IMR-90 (cell line): Measurements from ENCODE around the gene SYPL1. TPM values are rescaled to one million over a fixed set of nuclear protein-coding genes. Genes with fewer than 3 reads are reported as not detected.

Experiments
- ATAC-seq: fragments of 200-7000 bp; cut with Tn5 transposase; 2 replicates; pipeline ENCODE4 v1.9.1; 2020; ENCODE audit warnings: low read depth, mild to moderate bottlenecking, moderate library complexity
- BruUV-seq: library from RNA; stranded (reverse); fragments of 400-500 nt; replicated peaks from 2 replicates; lab custom pipeline; 2021; lab: Mats Ljungman, UMichigan
- CTCF ChIA-PET: fragments of 300-600 bp; formaldehyde crosslinking; extraction: SDS; loops from one replicate; lab custom pipeline; 2021; ENCODE audit warnings: antibody characterized with exemption; lab: Yijun Ruan, JAX
- POLR2A ChIA-PET: fragments of 300-600 bp; sonication (Branson Sonifier 250); formaldehyde crosslinking; loops from one replicate; lab custom pipeline; 2022; ENCODE audit warnings: antibody characterized with exemption; ENCODE audit not compliant: unreplicated experiment; lab: Charles Lee
- DNase-seq: peaks from one replicate; pipeline ENCODE4 v3.0.0; 2013
- H2AFZ ChIP-seq: replicated peaks from 2 replicates; pipeline ENCODE3; 2013; ENCODE audit warnings: low read length, mild to moderate bottlenecking; ENCODE audit not compliant: poor library complexity
- H2AK5ac ChIP-seq: 2 replicates; pipeline ENCODE4 v1.6.1; 2013; ENCODE audit warnings: low read depth, low read length, inconsistent platforms
- H2AK9ac ChIP-seq: replicated peaks from 2 replicates; pipeline ENCODE3; 2013; ENCODE audit warnings: mild to moderate bottlenecking, low read depth, low read length, moderate library complexity; ENCODE audit not compliant: poor library complexity
- H2BK120ac ChIP-seq: 2 replicates; pipeline ENCODE4 v1.6.1; 2013; ENCODE audit warnings: low read depth, low read length, inconsistent platforms
- H2BK15ac ChIP-seq: 3 replicates; pipeline ENCODE4 v1.6.1; 2013; ENCODE audit warnings: low read depth, low read length, inconsistent platforms
- H2BK20ac ChIP-seq: 2 replicates; pipeline ENCODE4 v1.6.1; 2013; ENCODE audit warnings: low read depth, mild to moderate bottlenecking, inconsistent platforms, low read length, moderate library complexity
- H2BK5ac ChIP-seq: 2 replicates; pipeline ENCODE4 v1.6.1; 2013; ENCODE audit warnings: mild to moderate bottlenecking, low read depth, low read length, inconsistent platforms; ENCODE audit not compliant: poor library complexity, severe bottlenecking
- H3K14ac ChIP-seq: replicated peaks from 2 replicates; pipeline ENCODE4 v1.6.1; 2013; ENCODE audit warnings: low read depth, low read length, inconsistent platforms
- H3K18ac ChIP-seq: 2 replicates; pipeline ENCODE4 v1.6.1; 2013; ENCODE audit warnings: low read depth, low read length, control low read depth
- H3K23ac ChIP-seq: 2 replicates; pipeline ENCODE4 v1.6.1; 2013; ENCODE audit warnings: low read depth, low read length, inconsistent platforms
- H3K27ac ChIP-seq: 2 replicates; pipeline ENCODE4 v1.5.1; 2013; ENCODE audit warnings: mild to moderate bottlenecking, control low read depth, low read length; ENCODE audit not compliant: insufficient read depth
- H3K27me3 ChIP-seq: 2 replicates; pipeline ENCODE4 v1.6.1; 2013; ENCODE audit warnings: low read length; ENCODE audit not compliant: control insufficient read depth, insufficient read depth
- H3K36me3 ChIP-seq: 2 replicates; pipeline ENCODE4 v1.6.1; 2013; ENCODE audit warnings: low read length, mixed read lengths; ENCODE audit not compliant: control insufficient read depth, insufficient read depth
- H3K4ac ChIP-seq: 2 replicates; pipeline ENCODE4 v1.6.1; 2013; ENCODE audit warnings: low read depth, low read length, inconsistent platforms
- H3K4me1 ChIP-seq: 2 replicates; pipeline ENCODE4 v1.6.1; 2013; ENCODE audit warnings: low read length, mixed read lengths; ENCODE audit not compliant: control insufficient read depth, insufficient read depth
- H3K4me2 ChIP-seq: 2 replicates; pipeline ENCODE4 v1.6.1; 2013; ENCODE audit warnings: low read depth, mild to moderate bottlenecking, control low read depth, low read length, moderate library complexity
- H3K4me3 ChIP-seq: 2 replicates; pipeline ENCODE4 v1.5.1; 2013; ENCODE audit warnings: low read depth, mild to moderate bottlenecking, control low read depth, low read length, moderate library complexity; ENCODE audit not compliant: insufficient read depth
- H3K56ac ChIP-seq: 2 replicates; pipeline ENCODE4 v1.6.1; 2013; ENCODE audit warnings: low read length, inconsistent platforms; ENCODE audit not compliant: insufficient read depth; ENCODE audit errors: extremely low read depth
- H3K79me1 ChIP-seq, 2 experiments: 2 replicates each; pipeline ENCODE4 v1.6.1; 2013; ENCODE audit warnings: low read length in 2 of 2, inconsistent platforms in 1 of 2, low read depth in 1 of 2
- H3K9ac ChIP-seq: 2 replicates; pipeline ENCODE4 v1.6.1; 2013; ENCODE audit warnings: low read depth, low read length, control low read depth
- H3K9me1 ChIP-seq: 2 replicates; pipeline ENCODE4 v1.6.1; 2013; ENCODE audit warnings: low read length, inconsistent platforms; ENCODE audit not compliant: insufficient read depth
- H3K9me3 ChIP-seq: 2 replicates; pipeline ENCODE4 v1.6.1; 2013; ENCODE audit warnings: low read length; ENCODE audit not compliant: control insufficient read depth, insufficient read depth
- H4K20me1 ChIP-seq: 2 replicates; pipeline ENCODE4 v1.6.1; 2013; ENCODE audit warnings: low read length, inconsistent platforms; ENCODE audit not compliant: insufficient read depth
- H4K5ac ChIP-seq: 2 replicates; pipeline ENCODE4 v1.6.1; 2013; ENCODE audit warnings: mild to moderate bottlenecking, low read depth, low read length, control low read depth
- H4K8ac ChIP-seq, 2 experiments: 2 replicates each; pipeline ENCODE4 v1.6.1; 2013; ENCODE audit warnings: low read depth in 2 of 2, low read length in 2 of 2, control low read depth in 1 of 2, inconsistent platforms in 1 of 2
- H4K91ac ChIP-seq: 2 replicates; pipeline ENCODE4 v1.6.1; 2013; ENCODE audit warnings: low read depth, low read length, inconsistent platforms; ENCODE audit not compliant: insufficient read depth
- BHLHE40 ChIP-seq: fragments of 150-350 bp; IDR thresholded peaks from 2 replicates; pipeline ENCODE4 v1.6.1; 2016; ENCODE audit warnings: mild to moderate bottlenecking, low read depth, low read length
- CEBPB ChIP-seq: IDR thresholded peaks from 2 replicates; pipeline ENCODE4 v1.6.1; 2012; ENCODE audit warnings: low read depth, low read length, improper control_type of control experiment
- CTCF ChIP-seq: conservative IDR thresholded peaks from 2 replicates; pipeline ENCODE4 v1.5.1; 2012; ENCODE audit warnings: mild to moderate bottlenecking, low read depth, low read length, improper control_type of control experiment
- MAFK ChIP-seq: IDR thresholded peaks from 2 replicates; pipeline ENCODE4 v1.6.1; 2012; ENCODE audit warnings: low read depth, low read length, improper control_type of control experiment
- MAZ ChIP-seq: IDR thresholded peaks from 2 replicates; pipeline ENCODE4 v1.6.1; 2012; ENCODE audit warnings: low read depth, mild to moderate bottlenecking, low read length, improper control_type of control experiment, moderate library complexity, borderline replicate concordance
- NFE2L2 ChIP-seq: fragments of 150-350 bp; IDR thresholded peaks from 2 replicates; pipeline ENCODE4 v1.6.1; 2016; ENCODE audit warnings: low read depth, mild to moderate bottlenecking, low read length
- RAD21 ChIP-seq: IDR thresholded peaks from 2 replicates; pipeline ENCODE4 v1.6.1; 2012; ENCODE audit warnings: low read length, improper control_type of control experiment
- RFX5 ChIP-seq: IDR thresholded peaks from 2 replicates; pipeline ENCODE4 v1.8.0; 2012; ENCODE audit warnings: low read depth, mild to moderate bottlenecking, low read length, moderate library complexity
- USF2 ChIP-seq: fragments of 150-350 bp; IDR thresholded peaks from 2 replicates; pipeline ENCODE4 v1.6.1; 2017; ENCODE audit warnings: mild to moderate bottlenecking, antibody characterized with exemption, low read length, low read depth
- WGBS, 2 experiments: methylation state at CpG; one replicate each; pipeline versions ENCODE4 v1.1.5 to v1.1.7; 2013; ENCODE audit warnings: missing lambda C conversion rate in 2 of 2; ENCODE audit not compliant: insufficient read length in 1 of 2; ENCODE audit errors: extremely low coverage in 2 of 2; 5-methylcytosine and 5-hydroxymethylcytosine counted together
- dilution Hi-C: fragments of 300-500 bp; cut with HindIII; formaldehyde crosslinking; loops from one replicate; pipeline ENCODE4 v1.14.3; 2018; ENCODE audit warnings: low sequenced_read_pairs; ENCODE audit not compliant: unreplicated experiment
- in situ Hi-C: fragments of 300-500 bp; cut with MboI; formaldehyde crosslinking; loops from 3 replicates; pipeline ENCODE4 v1.14.3; 2019; ENCODE audit warnings: low sequenced_read_pairs, inconsistent platforms, mixed read lengths
- intact Hi-C: fragments of 100-400 bp; cut with micrococcal nuclease; formaldehyde crosslinking; loops from 2 replicates; pipeline ENCODE4 v1.10.0; 2022
- polyA plus RNA-seq, 3 experiments: library from polyadenylated mRNA; depleted of rRNA; stranded (reverse); fragments of >200 nt; gene quantifications; 2 replicates each; pipeline ENCODE4 v1.2.3, GENCODE V29; 2012; ENCODE audit warnings: low replicate concordance in 1 of 3
- total RNA-seq: library from RNA; depleted of rRNA; stranded (reverse); fragments of >200 nt; gene quantifications from 2 replicates; pipeline ENCODE4 v1.2.3, GENCODE V29; 2012

Gene SYPL1
- total and polyA plus RNA-seq, 2 of the 4 experiments (the other 2 are of a cell fraction) = 19.0 to 45.0 TPM

GRCh38 chr7:106101726-106102125 lies 10.4 kb downstream of the SYPL1 start:
- Histone ChIP-seq H3K36me3 (peaks cover 5% of the 10 kb centered on the region; the same call in 1 of the 2 replicates), H3K4me2 (no peak overlapping the region), H3K4ac (no peak overlapping the region), H3K9me3 (no peaks in the 10 kb centered on the region), H3K27ac (no peak overlapping the region), H3K9ac (no peak overlapping the region), H4K5ac (no peak overlapping the region), H3K79me1 (peaks cover 23 to 51% of the 10 kb centered on the region in 2 experiments), H3K9me1 (peaks cover 6% of the 10 kb centered on the region), H2AK9ac (no peak overlapping the region), H3K27me3 (no peaks in the 10 kb centered on the region), H2AK5ac (no peak overlapping the region), H2BK120ac (no peak overlapping the region), H3K14ac (no peak overlapping the region), H2BK15ac (no peak overlapping the region), H2BK20ac (no peak overlapping the region), H4K91ac (no peak overlapping the region), H4K8ac (no peak overlapping the region), H3K18ac (no peak overlapping the region), H2BK5ac (no peak overlapping the region), H3K4me1 (no peaks in the 10 kb centered on the region; the same call in none of the 2 replicates), H4K20me1 (peaks cover 40% of the 10 kb centered on the region), H3K23ac (no peak overlapping the region), H3K56ac (no peak overlapping the region), H2AFZ (no peak overlapping the region), H3K4me3 (no peak overlapping the region)
- ChIA-PET CTCF (no interaction called here), POLR2A (no interaction called here)
- intact Hi-C loops = no loop called here
- in situ Hi-C loops = no loop called here
- TF ChIP-seq USF2 (no peak), BHLHE40 (no peak), RFX5 (no peak), MAFK (no peak), MAZ (no peak), NFE2L2 (no peak), RAD21 (no peak), CTCF (no peak), CEBPB (no peak)
- ATAC-seq (no peak), DNase-seq (peak; percentile 3)
- WGBS, 2 experiments = 100% methylated on average over 1 of the region's 3 CpGs; no CpG with 5 or more reads in 1 of the 2 experiments
- dilution Hi-C loops = no loop called here
- BruUV-seq = no TSS peak
